SK-N-SH (cell line): ENCODE measurements around the gene UBXN6. TPM values are rescaled to one million over a fixed set of nuclear protein-coding genes. Genes with fewer than 3 reads are reported as not detected.
A peak's percentile ranks its signal among the peaks of the same experiment; 100 is the strongest.

ENCODE experiments used
- CTCF ChIA-PET: fragments of 300-600, 350-600 bp; formaldehyde crosslinking; extraction: SDS; loops from one replicate; lab custom pipeline; 2021; lab: Yijun Ruan, JAX
- POLR2A ChIA-PET: fragments of 350-600 bp; sonication (Branson Sonifier 250); formaldehyde crosslinking; extraction: SDS; loops from one replicate; lab custom pipeline; 2020; ENCODE audit warnings: antibody characterized with exemption, inconsistent platforms; lab: Yijun Ruan, JAX
- DNase-seq: peaks from one replicate; pipeline ENCODE4 v3.0.0; 2012
- H2AFZ ChIP-seq: fragments of 200-600 bp; sonication (generic); 2 replicates; pipeline ENCODE4 v1.8.1; 2016; ENCODE audit warnings: antibody characterized with exemption, mild to moderate bottlenecking, low read depth
- H3F3A ChIP-seq: fragments of 200-600 bp; sonication (generic); replicated peaks from 2 replicates; pipeline ENCODE3; 2016; ENCODE audit warnings: antibody characterized with exemption, mild to moderate bottlenecking; ENCODE audit not compliant: insufficient read depth
- H3K27ac ChIP-seq, 2 experiments: fragments of 200-500 bp in 1 of 2; fragments of 200-600 bp in 1 of 2; sonication (Bioruptor generic) in 1 of 2; sonication (generic), shearing (Covaris generic) in 1 of 2; 2 replicates each; pipeline versions ENCODE4 v1.5.1 to v1.6.1; 2014 to 2016; ENCODE audit warnings: low read depth in 2 of 2, inconsistent platforms in 1 of 2, low read length in 1 of 2, mild to moderate bottlenecking in 1 of 2, mixed read lengths in 1 of 2
- H3K27me3 ChIP-seq: fragments of 200-600 bp; sonication (generic), shearing (Covaris generic); 2 replicates; pipeline ENCODE4 v1.6.1; 2016; ENCODE audit warnings: mixed run types; ENCODE audit not compliant: insufficient read depth
- H3K36me3 ChIP-seq, 2 experiments: fragments of 200-500 bp in 1 of 2; fragments of 200-600 bp in 1 of 2; sonication (Bioruptor generic) in 1 of 2; sonication (generic) in 1 of 2; replicated peaks in 1 of 2; 2 replicates each; pipeline versions ENCODE3 to v1.5.1; 2014 to 2016; ENCODE audit warnings: low read length in 1 of 2, mild to moderate bottlenecking in 1 of 2; ENCODE audit not compliant: insufficient read depth in 2 of 2, control insufficient read depth in 1 of 2
- H3K4me1 ChIP-seq, 2 experiments: fragments of 200-500 bp in 1 of 2; fragments of 200-600 bp in 1 of 2; sonication (Bioruptor generic) in 1 of 2; sonication (generic), shearing (Covaris generic) in 1 of 2; 2 replicates each; pipeline versions ENCODE4 v1.5.1 to v1.6.1; 2014 to 2016; ENCODE audit warnings: low read depth in 1 of 2, low read length in 1 of 2, mixed run types in 1 of 2; ENCODE audit not compliant: insufficient read depth in 2 of 2, control insufficient read depth in 1 of 2
- H3K4me2 ChIP-seq: fragments of 200-600 bp; sonication (generic), shearing (Covaris generic); 2 replicates; pipeline ENCODE4 v1.6.1; 2017; ENCODE audit warnings: mixed run types
- H3K4me3 ChIP-seq, 2 experiments: fragments of 200-500 bp in 1 of 2; fragments of 200-600 bp in 1 of 2; sonication (Bioruptor generic) in 1 of 2; sonication (generic), shearing (Covaris generic) in 1 of 2; 2 replicates each; pipeline versions ENCODE4 v1.5.1 to v1.8.1; 2014 to 2016; ENCODE audit warnings: low read depth in 2 of 2, inconsistent platforms in 1 of 2, low read length in 1 of 2, mild to moderate bottlenecking in 1 of 2, mixed read lengths in 1 of 2, moderate library complexity in 1 of 2
- H3K79me2 ChIP-seq: fragments of 200-600 bp; sonication (generic); 2 replicates; pipeline ENCODE4 v1.8.1; 2017; ENCODE audit warnings: mild to moderate bottlenecking; ENCODE audit not compliant: insufficient read depth
- H3K9ac ChIP-seq: fragments of 200-600 bp; sonication (generic); 2 replicates; pipeline ENCODE4 v1.6.1; 2017; ENCODE audit warnings: mixed run types
- H3K9me2 ChIP-seq: fragments of 200-600 bp; sonication (generic); 2 replicates; pipeline ENCODE4 v1.6.1; 2017; ENCODE audit warnings: mixed run types
- H3K9me3 ChIP-seq: fragments of 200-600 bp; sonication (generic); 2 replicates; pipeline ENCODE4 v1.6.1; 2017; ENCODE audit warnings: mixed run types, mild to moderate bottlenecking, moderate library complexity
- H4K20me1 ChIP-seq: fragments of 200-600 bp; sonication (generic); 2 replicates; pipeline ENCODE4 v1.6.1; 2017; ENCODE audit warnings: mild to moderate bottlenecking, mixed run types; ENCODE audit not compliant: insufficient read depth
- ELF1 ChIP-seq: IDR thresholded peaks from 2 replicates; pipeline ENCODE4 v1.4.0; 2012
- EP300 ChIP-seq, 2 experiments: IDR thresholded peaks; 2 replicates each; pipeline versions ENCODE4 v1.4.0 to v1.6.1; 2012; ENCODE audit warnings: borderline replicate concordance in 1 of 2, low read depth in 1 of 2, low read length in 1 of 2
- EZH2phosphoT487 ChIP-seq: fragments of 200-600 bp; sonication (generic); IDR thresholded peaks from 2 replicates; pipeline ENCODE4 v1.6.1; 2017; ENCODE audit warnings: low read depth, mixed run types, mild to moderate bottlenecking, antibody characterized with exemption, moderate library complexity, borderline replicate concordance
- FOXJ3 ChIP-seq: sonication (generic); formaldehyde crosslinking; IDR thresholded peaks from 2 replicates; pipeline ENCODE4 v1.5.1; 2020; ENCODE audit warnings: mild to moderate bottlenecking, missing genetic modification reagents
- JUND ChIP-seq: IDR thresholded peaks from 2 replicates; pipeline ENCODE4 v1.4.0; 2012
- POLR2AphosphoS5 ChIP-seq: IDR thresholded peaks from 2 replicates; pipeline ENCODE4 v1.6.1; 2012; ENCODE audit warnings: low read depth, low read length
- RFX5 ChIP-seq: IDR thresholded peaks from 2 replicates; pipeline ENCODE4 v1.6.1; 2012; ENCODE audit warnings: mild to moderate bottlenecking, improper control_type of control experiment, low read length
- RXRA ChIP-seq: IDR thresholded peaks from 2 replicates; pipeline ENCODE4 v1.4.0; 2012; ENCODE audit warnings: low read depth, mild to moderate bottlenecking, borderline replicate concordance
- SMC3 ChIP-seq: IDR thresholded peaks from 2 replicates; pipeline ENCODE4 v1.6.1; 2012; ENCODE audit warnings: low read depth, low read length, improper control_type of control experiment
- TCF12 ChIP-seq: IDR thresholded peaks from 2 replicates; pipeline ENCODE4 v1.4.0; 2012
- TEAD4 ChIP-seq: IDR thresholded peaks from 2 replicates; pipeline ENCODE4 v1.4.0; 2012; ENCODE audit warnings: mild to moderate bottlenecking, borderline replicate concordance; ENCODE audit not compliant: insufficient read depth
- USF2 ChIP-seq: fragments of 150-350 bp; IDR thresholded peaks from 2 replicates; pipeline ENCODE4 v1.6.1; 2017; ENCODE audit warnings: antibody characterized with exemption, low read length, low read depth, borderline replicate concordance
- YY1 ChIP-seq: IDR thresholded peaks from 2 replicates; pipeline ENCODE4 v1.4.0; 2012; ENCODE audit warnings: low read depth, mild to moderate bottlenecking
- ZBTB33 ChIP-seq: IDR thresholded peaks from 2 replicates; pipeline ENCODE4 v1.4.0; 2012; ENCODE audit warnings: low read depth, borderline replicate concordance
- WGBS: methylation state at CpG from one replicate; pipeline ENCODE4 v1.1.6; 2017; ENCODE audit warnings: low lambda C conversion rate; 5-methylcytosine and 5-hydroxymethylcytosine counted together
- polyA plus RNA-seq, 3 experiments: library from polyadenylated mRNA; depleted of rRNA; stranded (reverse); fragments of >200 nt; gene quantifications; 2 replicates each; pipeline ENCODE4 v1.2.3, GENCODE V29; 2012
- TF ChIP-seq, protein P1 (sequence below): IDR thresholded peaks from 2 replicates; pipeline ENCODE4 v1.6.1; 2012; ENCODE audit warnings: mild to moderate bottlenecking, low read depth, low read length, moderate library complexity
- TF ChIP-seq, protein P2 (sequence below): IDR thresholded peaks from 2 replicates; pipeline ENCODE4 v1.4.0; 2012; ENCODE audit warnings: low read depth, borderline replicate concordance

The UBXN6 gene
- polyA plus RNA-seq, 1 of the 3 experiments (the other 2 are of a cell fraction), result 110 TPM

- Histone ChIP-seq H3K4me1 (no peaks in the 10 kb centered on the region), H4K20me1 (no peaks in the 10 kb centered on the region), H2AFZ (no peak overlapping the region), H3K4me3 (no peak overlapping the region), H3K9ac (no peak overlapping the region), H3K9me3 (no peaks in the 10 kb centered on the region), H3K36me3 (peaks cover 11 to 14% of the 10 kb centered on the region in 2 experiments), H3K27ac (no peak overlapping the region), H3K79me2 (peaks cover 4% of the 10 kb centered on the region; the same call in 1 of the 2 replicates), H3F3A (no peaks in the 10 kb centered on the region), H3K27me3 (no peaks in the 10 kb centered on the region), H3K4me2 (no peak overlapping the region), H3K9me2 (no peaks in the 10 kb centered on the region)
- ChIA-PET CTCF (no interaction called here), POLR2A (no interaction called here)
- 85% methylated on average over 5 of the region's 11 CpGs for WGBS
- DNase-seq, result peak; percentile 6
- TF ChIP-seq, protein P1, sequence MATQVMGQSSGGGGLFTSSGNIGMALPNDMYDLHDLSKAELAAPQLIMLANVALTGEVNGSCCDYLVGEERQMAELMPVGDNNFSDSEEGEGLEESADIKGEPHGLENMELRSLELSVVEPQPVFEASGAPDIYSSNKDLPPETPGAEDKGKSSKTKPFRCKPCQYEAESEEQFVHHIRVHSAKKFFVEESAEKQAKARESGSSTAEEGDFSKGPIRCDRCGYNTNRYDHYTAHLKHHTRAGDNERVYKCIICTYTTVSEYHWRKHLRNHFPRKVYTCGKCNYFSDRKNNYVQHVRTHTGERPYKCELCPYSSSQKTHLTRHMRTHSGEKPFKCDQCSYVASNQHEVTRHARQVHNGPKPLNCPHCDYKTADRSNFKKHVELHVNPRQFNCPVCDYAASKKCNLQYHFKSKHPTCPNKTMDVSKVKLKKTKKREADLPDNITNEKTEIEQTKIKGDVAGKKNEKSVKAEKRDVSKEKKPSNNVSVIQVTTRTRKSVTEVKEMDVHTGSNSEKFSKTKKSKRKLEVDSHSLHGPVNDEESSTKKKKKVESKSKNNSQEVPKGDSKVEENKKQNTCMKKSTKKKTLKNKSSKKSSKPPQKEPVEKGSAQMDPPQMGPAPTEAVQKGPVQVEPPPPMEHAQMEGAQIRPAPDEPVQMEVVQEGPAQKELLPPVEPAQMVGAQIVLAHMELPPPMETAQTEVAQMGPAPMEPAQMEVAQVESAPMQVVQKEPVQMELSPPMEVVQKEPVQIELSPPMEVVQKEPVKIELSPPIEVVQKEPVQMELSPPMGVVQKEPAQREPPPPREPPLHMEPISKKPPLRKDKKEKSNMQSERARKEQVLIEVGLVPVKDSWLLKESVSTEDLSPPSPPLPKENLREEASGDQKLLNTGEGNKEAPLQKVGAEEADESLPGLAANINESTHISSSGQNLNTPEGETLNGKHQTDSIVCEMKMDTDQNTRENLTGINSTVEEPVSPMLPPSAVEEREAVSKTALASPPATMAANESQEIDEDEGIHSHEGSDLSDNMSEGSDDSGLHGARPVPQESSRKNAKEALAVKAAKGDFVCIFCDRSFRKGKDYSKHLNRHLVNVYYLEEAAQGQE, result no peak
- TF ChIP-seq TEAD4 (no peak), EP300 (IDR thresholded peaks at IDR 0.05; ENCODE audit: borderline replicate concordance in 1 of 2, low read depth in 1 of 2, low read length in 1 of 2) (no peak), YY1 (no peak)
Measured at GRCh38 chr19:4487572-4487971, 30.0 kb upstream of the UBXN6 start.

- peaks cover 18% of the 10 kb centered on the region; the same call in 1 of the 2 replicates for H3K79me2 ChIP-seq
- H3K36me3 ChIP-seq, result peaks cover 0 to 3% of the 10 kb centered on the region in 2 experiments
- H3K27ac ChIP-seq, result no peak overlapping the region
- no peak for DNase-seq
- H3K9me2 ChIP-seq, result no peaks in the 10 kb centered on the region
- CTCF ChIA-PET, result interaction anchor here (2.9 kb wide), 1 partner anchor 41 kb away, joined by 9 read pairs; no protein-coding TSS in a partner anchor
- no peaks in the 10 kb centered on the region for H3F3A ChIP-seq
- no peaks in the 10 kb centered on the region for H3K9me3 ChIP-seq
- H3K27me3 ChIP-seq, result no peaks in the 10 kb centered on the region
- H3K4me1 ChIP-seq, result no peaks in the 10 kb centered on the region
- WGBS, result 94% methylated on average over 18 of the region's 19 CpGs
- POLR2A ChIA-PET, result no interaction called here
- H3K4me2 ChIP-seq, result no peak overlapping the region
- no peaks in the 10 kb centered on the region for H4K20me1 ChIP-seq
- H2AFZ ChIP-seq, result no peak overlapping the region
- no peak overlapping the region for H3K4me3 ChIP-seq
- no peak overlapping the region for H3K9ac ChIP-seq
- TF ChIP-seq EZH2phosphoT487 (no peak), ZBTB33 (no peak), RFX5 (no peak), JUND (no peak), TEAD4 (no peak), TCF12 (no peak), ELF1 (no peak), RXRA (no peak), POLR2AphosphoS5 (no peak), SMC3 (no peak), USF2 (no peak), EP300 (IDR thresholded peaks at IDR 0.05; ENCODE audit: borderline replicate concordance in 1 of 2, low read depth in 1 of 2, low read length in 1 of 2) (no peak), FOXJ3 (CRISPR knock-in tag) (no peak)
- TF ChIP-seq, protein P2, sequence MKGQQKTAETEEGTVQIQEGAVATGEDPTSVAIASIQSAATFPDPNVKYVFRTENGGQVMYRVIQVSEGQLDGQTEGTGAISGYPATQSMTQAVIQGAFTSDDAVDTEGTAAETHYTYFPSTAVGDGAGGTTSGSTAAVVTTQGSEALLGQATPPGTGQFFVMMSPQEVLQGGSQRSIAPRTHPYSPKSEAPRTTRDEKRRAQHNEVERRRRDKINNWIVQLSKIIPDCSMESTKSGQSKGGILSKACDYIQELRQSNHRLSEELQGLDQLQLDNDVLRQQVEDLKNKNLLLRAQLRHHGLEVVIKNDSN, result no peak
- TF ChIP-seq, protein P1, result no peak
Measured at GRCh38 chr19:4483385-4483784, 25.8 kb upstream of the UBXN6 start.
